ENCODE measurements around the gene CFHR4.
"Not testable (repeated sequence)": the region's sequence is repeated elsewhere in the genome, so short reads cannot be mapped to it uniquely, and the experiment has no call there.

Gene CFHR4

DNA sequence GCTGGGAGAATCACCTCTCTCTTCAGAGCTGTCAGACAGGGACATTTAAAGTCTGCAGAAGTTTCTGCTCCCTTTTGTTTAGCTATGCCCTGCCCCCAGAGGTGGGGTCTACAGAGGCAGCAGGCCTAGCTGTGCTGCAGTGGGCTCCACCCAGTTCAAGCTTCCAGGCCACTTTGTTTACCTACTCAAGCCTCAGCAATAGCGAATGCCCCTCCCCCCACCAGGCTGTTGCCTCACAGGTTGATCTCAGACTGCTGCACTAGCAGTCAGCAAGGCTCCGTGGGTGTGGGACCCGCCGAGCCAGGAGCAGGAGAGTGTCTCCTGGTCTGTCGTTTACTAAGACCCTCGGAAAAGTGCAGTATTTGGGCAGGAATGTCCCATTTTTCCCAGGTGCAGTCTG is 53.6 kb downstream of the CFHR4 start:
- DNase-seq (ENCODE audit: low read depth): not testable (repeated sequence)

DNA sequence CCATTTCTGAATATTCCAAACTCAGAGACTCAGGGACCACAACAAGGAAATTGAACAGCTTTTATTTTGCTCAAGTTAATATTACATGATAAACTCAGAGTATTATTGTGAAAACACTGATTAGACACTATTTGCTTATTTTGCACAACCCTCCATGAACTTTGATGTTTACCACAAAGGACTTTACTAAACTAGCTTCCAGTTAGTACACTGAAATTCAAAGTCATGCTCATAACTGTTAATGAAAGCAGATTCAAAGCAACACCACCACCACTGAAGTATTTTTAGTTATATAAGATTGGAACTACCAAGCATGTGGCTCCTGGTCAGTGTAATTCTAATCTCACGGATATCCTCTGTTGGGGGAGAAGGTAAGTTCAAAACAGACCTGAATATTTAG is 55.7 kb downstream of the CFHR4 start, which contains the start of gene CFHR2:
Gene CFHR2 (plus strand): TSS at position 171 of the 400 bp plus-strand sequence. CDS start 143 bp downstream, at position 314.
- not testable (repeated sequence) for DNase-seq (ENCODE audit: low read depth)

DNA sequence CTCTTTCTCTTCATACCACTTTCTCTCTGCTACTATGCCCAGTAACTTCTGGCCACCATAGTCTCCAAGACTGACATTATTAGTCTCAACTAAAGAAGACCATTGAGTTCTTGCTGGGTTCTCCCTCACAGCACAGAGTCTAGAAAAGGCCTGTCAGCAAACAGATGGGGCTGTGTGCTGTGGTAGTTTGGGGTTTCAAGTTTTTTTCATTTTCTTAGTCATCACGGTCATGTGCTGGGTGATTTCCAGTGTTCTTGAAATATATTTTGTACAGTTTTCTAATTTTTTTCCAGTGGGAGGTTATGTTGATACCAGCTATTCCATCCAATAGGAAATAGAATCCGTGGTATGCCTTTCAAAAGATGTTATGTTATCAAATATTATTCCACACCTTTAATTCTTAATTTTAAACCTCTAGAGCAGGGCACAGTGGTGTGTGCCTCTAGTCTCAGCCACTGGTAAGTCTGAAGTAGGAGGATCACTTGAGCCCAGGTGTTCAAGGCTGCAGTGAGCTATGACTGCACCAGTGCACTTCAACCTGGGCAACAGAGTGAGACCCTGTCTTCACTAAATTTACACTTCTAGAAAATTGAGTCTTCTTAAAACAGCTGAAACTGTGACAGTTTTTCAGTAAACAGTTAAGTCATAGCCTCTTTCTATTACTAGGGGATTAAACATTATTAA is 64.0 kb downstream of the CFHR4 start:
- DNase-seq (ENCODE audit: low read depth): peak; percentile 12

DNA sequence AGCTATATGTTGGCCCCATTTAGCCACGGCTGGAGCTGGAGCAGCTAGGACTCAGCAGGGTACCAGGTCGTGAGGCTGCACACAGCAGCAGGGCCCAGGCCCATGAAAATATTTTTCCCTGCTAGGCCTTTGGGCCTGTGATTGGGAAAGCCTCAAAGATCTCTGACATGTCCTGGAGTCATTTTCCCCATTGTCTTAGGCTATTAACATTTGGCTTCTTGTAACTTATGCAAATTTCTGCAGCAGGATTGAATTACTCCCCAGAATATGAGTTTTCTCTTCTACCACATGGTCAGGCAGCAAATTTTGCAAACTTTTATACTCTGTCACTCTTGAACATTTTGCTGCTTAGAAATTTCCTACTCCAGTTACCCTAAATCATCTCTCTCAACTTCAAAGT is 66.9 kb downstream of the CFHR4 start:
- DNase-seq (ENCODE audit: low read depth): no peak

DNA sequence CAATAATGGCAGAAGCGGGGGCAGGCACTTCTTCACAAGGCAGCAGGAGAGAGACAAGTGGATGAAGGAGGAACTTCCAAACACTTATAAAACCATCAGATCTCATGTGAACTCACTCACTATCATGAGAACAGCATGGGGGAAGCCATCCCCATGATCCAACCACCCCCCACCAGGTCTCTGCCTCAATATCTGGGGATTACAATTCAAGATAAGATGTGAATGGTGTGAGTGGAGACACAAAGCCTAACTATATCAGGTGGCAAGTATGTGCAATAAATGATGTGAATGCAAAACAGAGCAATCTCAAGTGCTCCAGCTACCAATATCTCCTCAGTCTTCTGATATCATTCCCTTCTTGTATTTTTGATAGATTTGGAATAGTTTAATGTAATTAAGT is 68.1 kb downstream of the CFHR4 start:
- DNase-seq (ENCODE audit: low read depth): no peak

DNA sequence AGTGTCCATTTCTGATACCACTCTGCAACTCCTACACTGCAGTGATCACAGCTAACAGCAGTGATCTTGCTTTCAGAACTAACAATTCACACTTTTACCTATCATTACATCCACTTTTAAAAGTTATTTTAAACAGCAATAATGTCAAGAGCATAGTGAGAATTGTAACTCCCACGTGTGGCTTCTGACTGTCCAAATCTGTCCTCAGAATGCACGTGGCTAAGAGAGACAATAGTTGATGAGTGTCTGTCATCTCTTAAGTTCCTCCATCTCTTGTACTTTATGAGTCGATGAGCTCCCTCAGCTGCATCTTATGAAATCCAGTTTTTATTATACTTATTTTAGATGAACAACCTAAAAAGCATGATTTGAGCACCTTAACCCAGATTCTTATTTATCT is 73.0 kb downstream of the CFHR4 start:
- no peak for DNase-seq (ENCODE audit: low read depth)
